Breast epithelium (tissue), 4 donors: ENCODE measurements around the gene TMEM139. TPM values are rescaled to one million over a fixed set of nuclear protein-coding genes. Genes with fewer than 3 reads are reported as not detected.

Experiments used
- DNase-seq, 2 donors: peaks; one replicate each; pipeline ENCODE4 v3.0.0-alpha.2; 2019; ENCODE audit warnings: low spot score in 2 of 2
- H3K27ac ChIP-seq, 2 donors: fragments of 200-600 bp; sonication (generic) in 1 of 2; one replicate each; pipeline ENCODE4 v1.5.1; 2016 to 2019; ENCODE audit warnings: mild to moderate bottlenecking in 1 of 2
- H3K27me3 ChIP-seq, 2 donors: fragments of 200-600 bp; sonication (generic) in 1 of 2; one replicate each; pipeline versions ENCODE4 v1.5.1 to v1.6.0; 2017 to 2019; ENCODE audit warnings: control low read depth in 1 of 2, mild to moderate bottlenecking in 1 of 2
- H3K36me3 ChIP-seq: fragments of 200-600 bp; one replicate; pipeline ENCODE4 v1.5.1; 2019
- H3K4me1 ChIP-seq, 2 donors: fragments of 200-600 bp; sonication (generic); one replicate each; pipeline ENCODE4 v1.5.1; 2016 to 2019; ENCODE audit warnings: control low read depth in 1 of 2
- H3K4me3 ChIP-seq, 3 donors: fragments of 200-600 bp; sonication (generic); 1 replicate in 2 of 3; 2 replicates in 1 of 3; pipeline ENCODE4 v1.5.1; 2016 to 2019; ENCODE audit warnings: mild to moderate bottlenecking in 3 of 3, moderate library complexity in 2 of 3
- H3K9me3 ChIP-seq, 2 donors: fragments of 200-600 bp; sonication (generic) in 1 of 2; one replicate each; pipeline ENCODE4 v1.5.1; 2016 to 2019; ENCODE audit warnings: control low read depth in 1 of 2
- POLR2A ChIP-seq: fragments of 450-650 bp; IDR thresholded peaks from one replicate; pipeline ENCODE4 v1.6.1; 2016; ENCODE audit warnings: antibody characterized with exemption, mild to moderate bottlenecking, moderate library complexity
- POLR2AphosphoS5 ChIP-seq, 3 donors: sonication (generic); formaldehyde crosslinking; IDR thresholded peaks; one replicate each; pipeline ENCODE4 v1.6.1; 2017; ENCODE audit warnings: antibody characterized with exemption in 3 of 3
- intact Hi-C: fragments of 100-400 bp; cut with DNase I; formaldehyde crosslinking; loops from one replicate; pipeline ENCODE4 v1.15.1; 2023; ENCODE audit warnings: low total_unique reads
- total RNA-seq, 3 donors: library from RNA; depleted of rRNA; stranded (reverse); fragments of >200 nt; gene quantifications; one replicate each; pipeline ENCODE4 v1.1.0, GENCODE V29; 2016
- TF ChIP-seq, protein P1 (sequence below), 3 donors: fragments of 450-650 bp; IDR thresholded peaks; one replicate each; pipeline ENCODE4 v1.5.1; 2016 to 2017; ENCODE audit warnings: antibody characterized with exemption in 3 of 3, mild to moderate bottlenecking in 3 of 3, moderate library complexity in 3 of 3

The TMEM139 gene
- total RNA-seq, 3 donors from 2014 or later, result 1.4 to 27.4 (median 14.4) TPM

DNA sequence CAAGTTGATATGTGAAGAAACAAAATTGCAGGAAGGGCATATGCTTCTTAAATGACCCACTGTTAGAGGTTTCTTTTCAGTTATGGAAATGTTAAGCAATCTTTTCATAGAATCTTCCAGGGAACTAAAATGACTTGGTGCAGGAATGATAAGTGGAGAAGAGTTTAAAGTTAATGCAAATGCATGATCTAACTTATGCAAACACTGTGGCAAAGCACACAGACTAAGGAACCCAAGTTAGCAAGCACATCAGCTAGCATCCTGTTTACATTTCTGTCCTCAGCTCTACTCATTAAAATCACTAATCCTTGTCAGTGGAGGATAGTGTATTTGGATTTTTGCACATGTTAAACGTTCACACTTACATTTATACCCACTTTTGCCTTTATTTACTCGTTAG lies 40.5 kb downstream of the TMEM139 start:
- Histone ChIP-seq H3K36me3 (no peaks in the 10 kb centered on the region), H3K4me1 (peaks cover 0 to 4% of the 10 kb centered on the region in 2 donors), H3K9me3 (no peaks in the 10 kb centered on the region), H3K27ac (no peak overlapping the region), H3K27me3 (no peaks in the 10 kb centered on the region), H3K4me3 (no peak overlapping the region)
- intact Hi-C loops, result no loop called here
- no peak for DNase-seq
- TF ChIP-seq POLR2AphosphoS5 (IDR thresholded peaks at IDR 0.05) (no peak), POLR2A (no peak)
- TF ChIP-seq, protein P1, sequence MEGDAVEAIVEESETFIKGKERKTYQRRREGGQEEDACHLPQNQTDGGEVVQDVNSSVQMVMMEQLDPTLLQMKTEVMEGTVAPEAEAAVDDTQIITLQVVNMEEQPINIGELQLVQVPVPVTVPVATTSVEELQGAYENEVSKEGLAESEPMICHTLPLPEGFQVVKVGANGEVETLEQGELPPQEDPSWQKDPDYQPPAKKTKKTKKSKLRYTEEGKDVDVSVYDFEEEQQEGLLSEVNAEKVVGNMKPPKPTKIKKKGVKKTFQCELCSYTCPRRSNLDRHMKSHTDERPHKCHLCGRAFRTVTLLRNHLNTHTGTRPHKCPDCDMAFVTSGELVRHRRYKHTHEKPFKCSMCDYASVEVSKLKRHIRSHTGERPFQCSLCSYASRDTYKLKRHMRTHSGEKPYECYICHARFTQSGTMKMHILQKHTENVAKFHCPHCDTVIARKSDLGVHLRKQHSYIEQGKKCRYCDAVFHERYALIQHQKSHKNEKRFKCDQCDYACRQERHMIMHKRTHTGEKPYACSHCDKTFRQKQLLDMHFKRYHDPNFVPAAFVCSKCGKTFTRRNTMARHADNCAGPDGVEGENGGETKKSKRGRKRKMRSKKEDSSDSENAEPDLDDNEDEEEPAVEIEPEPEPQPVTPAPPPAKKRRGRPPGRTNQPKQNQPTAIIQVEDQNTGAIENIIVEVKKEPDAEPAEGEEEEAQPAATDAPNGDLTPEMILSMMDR (IDR thresholded peaks at IDR 0.05), result no peak

DNA sequence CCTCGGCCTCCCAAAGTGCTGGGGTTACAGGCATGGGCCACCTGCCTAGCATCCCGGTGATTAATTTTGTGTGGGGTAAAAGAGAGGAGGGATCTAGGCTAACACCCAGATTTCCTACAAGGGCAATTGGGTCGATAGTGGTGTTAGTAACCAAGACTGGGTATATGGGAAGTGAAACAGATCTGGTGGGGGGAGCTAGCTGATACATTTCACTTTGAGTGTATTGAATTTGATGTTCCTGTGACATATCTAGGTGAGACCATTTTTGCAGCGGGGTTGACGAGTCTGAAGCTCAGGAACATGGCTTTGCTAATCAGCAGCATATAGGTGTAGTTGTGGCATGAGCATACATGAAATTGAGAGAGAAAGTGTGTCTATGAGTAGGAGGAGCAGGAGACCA lies 43.1 kb downstream of the TMEM139 start:
- DNase-seq, result no peak
- TF ChIP-seq POLR2AphosphoS5 (IDR thresholded peaks at IDR 0.05) (no peak), POLR2A (no peak)
- TF ChIP-seq, protein P1 (IDR thresholded peaks at IDR 0.05), result no peak
- Histone ChIP-seq H3K36me3 (no peaks in the 10 kb centered on the region), H3K4me1 (peaks cover 0 to 3% of the 10 kb centered on the region in 2 donors), H3K27me3 (no peaks in the 10 kb centered on the region), H3K9me3 (no peaks in the 10 kb centered on the region), H3K27ac (no peak overlapping the region), H3K4me3 (no peak overlapping the region)
- intact Hi-C loops, result no loop called here

DNA sequence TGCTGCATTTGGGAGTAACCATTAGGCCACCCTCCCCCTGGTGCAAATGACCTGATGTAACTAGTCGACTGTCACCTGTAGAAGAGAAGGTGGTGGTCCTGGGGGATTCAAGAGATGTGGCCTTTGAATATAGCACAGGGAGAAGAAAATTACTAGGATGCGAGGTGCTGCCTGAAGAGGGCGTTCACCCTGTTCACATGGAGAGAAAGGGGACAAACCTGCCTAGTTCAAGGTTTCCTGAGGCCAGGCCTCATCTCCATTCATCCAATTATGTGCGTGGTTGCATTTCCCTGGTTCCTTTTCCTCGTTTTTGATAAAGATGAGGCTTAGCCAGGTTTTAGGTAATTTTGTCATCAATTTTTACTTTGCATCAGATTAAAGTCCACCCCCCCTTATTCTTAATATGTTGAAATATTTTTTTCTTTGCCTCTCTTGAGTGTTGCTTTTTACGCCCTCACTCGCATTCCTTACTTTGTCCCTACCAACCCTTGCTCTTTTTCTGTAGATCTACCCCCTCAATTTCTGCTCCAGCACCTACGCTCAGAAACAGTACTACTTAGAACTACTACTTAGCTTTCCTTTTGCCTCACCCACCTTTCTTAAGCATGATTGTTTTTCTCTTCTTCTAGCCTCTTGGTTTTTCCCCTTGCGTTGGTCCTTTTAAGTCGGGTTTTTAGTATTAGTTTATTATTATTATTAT lies 44.9 kb downstream of the TMEM139 start:
- no peak for TF ChIP-seq POLR2AphosphoS5 (IDR thresholded peaks at IDR 0.05)
- TF ChIP-seq POLR2A, result no peak
- TF ChIP-seq, protein P1 (IDR thresholded peaks at IDR 0.05), result no peak
- DNase-seq, result no peak
- Histone ChIP-seq H3K27me3 (no peaks in the 10 kb centered on the region), H3K9me3 (no peaks in the 10 kb centered on the region), H3K27ac (no peak overlapping the region), H3K4me3 (no peak overlapping the region), H3K4me1 (no peaks in the 10 kb centered on the region), H3K36me3 (no peaks in the 10 kb centered on the region)
- intact Hi-C loops, result no loop called here

DNA sequence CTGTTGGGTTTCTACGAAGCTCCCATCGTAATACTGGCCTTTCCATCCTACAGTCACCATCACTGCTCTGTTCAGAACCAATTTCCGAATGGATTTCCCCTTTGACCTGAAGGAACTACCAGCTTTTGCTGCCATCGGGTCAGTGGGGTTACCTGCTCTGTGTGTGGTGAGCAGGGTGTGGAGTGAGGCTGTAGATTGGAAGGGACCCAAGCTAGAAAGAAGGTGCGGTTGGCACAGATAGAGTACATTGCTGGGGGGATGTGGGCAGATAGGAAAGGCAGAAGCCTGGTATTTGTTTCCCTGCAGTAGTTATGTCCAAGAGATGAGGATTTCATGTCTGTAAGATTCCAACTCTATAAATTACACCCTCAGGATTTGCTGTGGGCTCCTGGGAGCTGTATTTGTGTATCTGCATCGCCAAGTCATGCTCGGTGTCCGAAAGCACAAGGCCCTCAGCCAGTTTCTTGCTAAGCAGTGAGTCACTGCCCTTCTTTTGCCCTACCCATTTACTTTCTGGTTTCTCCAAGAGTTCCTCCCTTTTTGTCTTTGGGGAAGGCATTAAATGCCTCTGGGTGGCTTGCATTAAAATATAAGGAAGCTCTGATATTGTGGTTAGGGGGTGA lies 46.5 kb downstream of the TMEM139 start:
- no peaks in the 10 kb centered on the region for H3K36me3 ChIP-seq
- DNase-seq, result no peak
- no peak overlapping the region for H3K4me3 ChIP-seq

DNA sequence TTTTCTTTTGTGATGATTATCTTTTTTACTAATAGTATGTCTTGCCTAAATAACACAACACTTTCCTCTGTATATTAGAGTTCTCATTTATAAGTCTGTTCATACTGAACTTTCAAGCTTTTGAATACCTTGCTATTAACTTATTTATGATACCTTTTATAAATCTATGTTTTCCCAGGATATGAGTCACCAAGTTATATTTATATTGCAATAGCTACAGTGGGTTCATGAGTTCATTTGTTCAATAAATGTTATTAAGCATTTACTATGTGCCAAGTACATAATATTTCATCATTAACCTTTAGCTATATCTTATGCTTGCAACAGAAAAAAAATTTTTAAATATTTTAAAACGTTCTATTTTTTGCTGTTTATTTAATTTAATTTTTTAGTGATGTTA lies 49.5 kb downstream of the TMEM139 start:
- H3K36me3 ChIP-seq, result no peaks in the 10 kb centered on the region
- H3K4me1 ChIP-seq, result no peaks in the 10 kb centered on the region
- no peaks in the 10 kb centered on the region for H3K27me3 ChIP-seq
- no peak overlapping the region for H3K27ac ChIP-seq
- intact Hi-C loops, result no loop called here
- TF ChIP-seq POLR2AphosphoS5 (IDR thresholded peaks at IDR 0.05) (no peak), POLR2A (no peak)
- TF ChIP-seq, protein P1 (IDR thresholded peaks at IDR 0.05), result no peak
- no peak overlapping the region for H3K4me3 ChIP-seq
- DNase-seq, result no peak
- H3K9me3 ChIP-seq, result no peaks in the 10 kb centered on the region

More for the DNA sequence above, 46.5 kb downstream of the TMEM139 start:
- no peak for TF ChIP-seq POLR2AphosphoS5 (IDR thresholded peaks at IDR 0.05)
- TF ChIP-seq, protein P1 (IDR thresholded peaks at IDR 0.05), result no peak
- TF ChIP-seq POLR2A, result no peak
- no peaks in the 10 kb centered on the region for H3K4me1 ChIP-seq
- H3K27ac ChIP-seq, result peak overlapping the region in 1 of 2 donors; percentile 43
- intact Hi-C loops, result no loop called here
- no peaks in the 10 kb centered on the region for H3K27me3 ChIP-seq
- no peaks in the 10 kb centered on the region for H3K9me3 ChIP-seq
